GM21723 (cell line): ENCODE data around the gene ITGB2.
A peak's percentile ranks its signal among the peaks of the same experiment; 100 is the strongest.

Source experiments
- ATAC-seq: cut with Tn5 transposase; IDR thresholded peaks from one replicate; pipeline ENCODE4 v1.9.1; 2021; ENCODE audit warnings: mild to moderate bottlenecking, moderate library complexity; ENCODE audit not compliant: unreplicated experiment

The ITGB2 gene

GRCh38 chr21:44955798-44956175 lies 35.1 kb upstream of the ITGB2 start:
- ATAC-seq: no peak

GRCh38 chr21:44955141-44955797 lies 34.6 kb upstream of the ITGB2 start:
- ATAC-seq: no peak

- ATAC-seq: no peak
Measured at GRCh38 chr21:44954281-44954771, 33.6 kb upstream of the ITGB2 start.

- no peak for ATAC-seq
Measured at GRCh38 chr21:44953628-44954021, 32.9 kb upstream of the ITGB2 start.

GRCh38 chr21:44952929-44953627 lies 32.4 kb upstream of the ITGB2 start:
- ATAC-seq: no peak

- ATAC-seq: no peak
Measured at GRCh38 chr21:44952116-44952928, 31.6 kb upstream of the ITGB2 start.

GRCh38 chr21:44951186-44951915 lies 30.7 kb upstream of the ITGB2 start:
- no peak for ATAC-seq

GRCh38 chr21:44950351-44950750 lies 29.7 kb upstream of the ITGB2 start:
- ATAC-seq: no peak

GRCh38 chr21:44949779-44950198 lies 29.1 kb upstream of the ITGB2 start:
- peak; percentile 62 for ATAC-seq

- no peak for ATAC-seq
Measured at GRCh38 chr21:44949161-44949778, 28.6 kb upstream of the ITGB2 start.

GRCh38 chr21:44948426-44949120 lies 27.9 kb upstream of the ITGB2 start:
- no peak for ATAC-seq

- ATAC-seq: no peak
Measured at GRCh38 chr21:44947930-44948331, 27.2 kb upstream of the ITGB2 start.

- no peak for ATAC-seq
Measured at GRCh38 chr21:44947111-44947929, 26.6 kb upstream of the ITGB2 start.

- ATAC-seq: no peak
Measured at GRCh38 chr21:44946254-44947041, 25.7 kb upstream of the ITGB2 start.

- ATAC-seq: no peak
Measured at GRCh38 chr21:44944596-44944995, 23.9 kb upstream of the ITGB2 start.

GRCh38 chr21:44943686-44944550 lies 23.2 kb upstream of the ITGB2 start:
- ATAC-seq: no peak

GRCh38 chr21:44943005-44943685 lies 22.4 kb upstream of the ITGB2 start:
- ATAC-seq: no peak
